ENCODE measurements around the gene KANK2.

Gene KANK2

DNA sequence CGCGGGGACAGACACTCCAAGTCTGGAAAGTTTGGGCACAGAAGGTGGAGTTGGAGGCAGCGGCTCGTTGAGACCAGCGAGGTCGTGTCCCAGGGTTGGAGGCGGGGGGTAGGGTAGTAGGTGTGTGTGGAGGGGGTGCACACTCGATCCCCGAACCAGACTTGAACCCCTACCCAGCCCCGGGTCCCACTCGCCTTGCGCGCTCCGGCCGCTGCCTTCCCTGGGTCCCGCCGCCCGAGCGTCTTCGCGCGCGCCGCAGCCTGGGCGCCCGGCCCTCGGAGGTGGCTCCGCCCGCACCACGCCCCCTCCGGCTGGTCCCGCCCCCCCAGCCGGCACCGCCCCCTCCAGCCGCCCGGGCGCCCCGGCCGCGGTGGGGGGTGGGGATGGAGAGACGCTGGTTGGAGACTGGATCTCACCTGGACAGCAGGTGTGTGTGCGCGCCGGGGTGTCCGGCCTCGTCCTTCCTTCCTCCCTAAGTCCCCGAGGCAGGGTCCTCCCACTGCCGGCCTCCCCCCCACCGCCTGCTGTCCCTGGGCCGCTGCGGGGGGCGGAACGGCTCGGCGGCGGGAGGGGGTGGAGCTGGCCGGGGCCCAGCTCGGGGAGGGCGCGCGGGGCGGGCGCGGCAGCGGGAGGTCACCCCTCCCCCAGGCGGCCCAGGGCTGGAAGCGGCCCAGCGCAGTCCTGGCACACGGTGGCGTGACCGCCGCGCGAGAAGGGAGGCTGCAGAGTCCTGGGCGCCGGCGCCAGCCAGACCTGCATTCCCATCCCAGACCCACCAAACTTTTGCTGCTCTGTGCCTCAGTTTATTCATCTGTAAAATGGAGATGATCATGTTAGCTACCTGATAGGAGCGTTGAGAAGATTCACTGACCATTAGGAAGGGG is at the start of gene KANK2:
Gene KANK2, minus strand, starts transcription at position 255 of the 884 bp plus-strand sequence. CDS start 3,034 bp downstream, outside the sequence.
- in situ Hi-C loops (cut with MboI; ENCODE audit: low sequenced_read_pairs), result no loop called here

DNA sequence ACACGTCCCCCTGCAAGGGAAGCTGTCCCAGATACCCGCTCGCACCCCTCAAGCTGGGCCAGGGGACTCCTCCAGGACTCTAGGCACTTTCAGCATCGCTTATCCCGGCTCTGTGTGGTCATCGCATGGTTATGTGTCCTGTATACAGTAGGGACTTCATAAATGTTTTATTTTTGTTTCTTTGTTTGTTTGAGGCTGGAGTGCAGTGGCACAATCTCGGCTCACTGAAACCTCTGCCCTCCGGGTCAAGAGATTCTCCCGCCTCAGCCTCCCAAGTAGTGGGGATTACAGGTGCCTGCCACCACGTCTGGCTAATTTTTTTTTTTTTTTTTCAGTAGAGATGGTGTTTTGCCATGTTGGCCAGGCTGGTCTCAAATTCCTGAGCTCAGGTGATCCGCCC is 49.6 kb upstream of the KANK2 start:
- in situ Hi-C loops (cut with MboI; ENCODE audit: low sequenced_read_pairs), result no loop called here

DNA sequence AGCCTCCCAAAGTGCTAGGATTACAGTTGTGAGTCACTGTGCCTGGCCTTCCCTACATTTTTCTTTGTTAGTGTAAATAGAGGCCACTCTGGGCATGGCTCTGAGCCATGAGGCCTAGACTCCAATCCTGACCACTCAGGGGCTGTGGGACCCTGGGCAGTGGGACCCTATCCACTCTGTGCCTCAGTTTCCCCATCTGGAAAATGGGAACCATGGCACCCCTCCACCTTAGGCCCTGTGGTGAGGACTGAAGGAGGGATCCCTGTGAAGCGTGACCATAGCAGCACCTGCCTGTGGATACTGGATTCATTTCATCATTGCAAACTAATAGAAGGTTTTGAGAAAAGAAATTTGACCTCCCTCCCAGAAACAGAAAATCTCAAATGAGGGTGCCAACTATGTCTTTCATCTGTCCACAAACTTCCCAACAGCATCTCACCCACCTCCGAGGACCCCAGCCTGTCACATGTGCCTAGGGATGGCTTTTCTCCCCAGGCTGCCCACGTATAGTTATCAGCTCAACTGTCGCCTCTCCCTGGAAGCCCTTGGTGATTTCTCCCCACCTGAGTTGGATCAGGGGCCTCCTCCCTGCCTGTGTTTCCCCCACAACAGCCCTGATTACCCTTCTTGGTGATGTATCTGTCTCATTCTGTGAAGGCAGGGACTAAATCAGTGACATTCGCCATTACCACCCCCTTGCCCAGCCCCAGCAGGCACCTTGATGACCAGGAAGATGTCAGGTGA is 47.7 kb upstream of the KANK2 start:
- in situ Hi-C loops (cut with MboI; ENCODE audit: low sequenced_read_pairs), result no loop called here

DNA sequence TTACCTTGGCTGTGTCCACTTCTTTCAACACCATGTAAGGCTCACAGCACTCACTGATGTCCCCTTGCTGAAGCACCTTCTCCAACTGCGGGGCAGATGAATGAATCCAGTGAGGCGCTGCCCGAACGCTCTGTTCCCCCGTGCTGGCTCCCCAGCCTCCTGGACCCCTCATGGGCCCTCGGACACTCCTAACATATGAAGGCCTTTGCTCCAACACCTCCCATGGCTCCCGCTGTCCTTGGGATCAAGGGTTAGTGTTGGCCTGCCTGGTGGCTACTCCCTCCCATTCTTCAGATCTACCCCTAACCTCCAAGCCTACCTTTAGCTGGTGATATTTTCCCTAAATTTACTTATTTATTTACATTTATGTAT is 46.4 kb upstream of the KANK2 start:
- in situ Hi-C loops (cut with MboI; ENCODE audit: low sequenced_read_pairs), result no loop called here

DNA sequence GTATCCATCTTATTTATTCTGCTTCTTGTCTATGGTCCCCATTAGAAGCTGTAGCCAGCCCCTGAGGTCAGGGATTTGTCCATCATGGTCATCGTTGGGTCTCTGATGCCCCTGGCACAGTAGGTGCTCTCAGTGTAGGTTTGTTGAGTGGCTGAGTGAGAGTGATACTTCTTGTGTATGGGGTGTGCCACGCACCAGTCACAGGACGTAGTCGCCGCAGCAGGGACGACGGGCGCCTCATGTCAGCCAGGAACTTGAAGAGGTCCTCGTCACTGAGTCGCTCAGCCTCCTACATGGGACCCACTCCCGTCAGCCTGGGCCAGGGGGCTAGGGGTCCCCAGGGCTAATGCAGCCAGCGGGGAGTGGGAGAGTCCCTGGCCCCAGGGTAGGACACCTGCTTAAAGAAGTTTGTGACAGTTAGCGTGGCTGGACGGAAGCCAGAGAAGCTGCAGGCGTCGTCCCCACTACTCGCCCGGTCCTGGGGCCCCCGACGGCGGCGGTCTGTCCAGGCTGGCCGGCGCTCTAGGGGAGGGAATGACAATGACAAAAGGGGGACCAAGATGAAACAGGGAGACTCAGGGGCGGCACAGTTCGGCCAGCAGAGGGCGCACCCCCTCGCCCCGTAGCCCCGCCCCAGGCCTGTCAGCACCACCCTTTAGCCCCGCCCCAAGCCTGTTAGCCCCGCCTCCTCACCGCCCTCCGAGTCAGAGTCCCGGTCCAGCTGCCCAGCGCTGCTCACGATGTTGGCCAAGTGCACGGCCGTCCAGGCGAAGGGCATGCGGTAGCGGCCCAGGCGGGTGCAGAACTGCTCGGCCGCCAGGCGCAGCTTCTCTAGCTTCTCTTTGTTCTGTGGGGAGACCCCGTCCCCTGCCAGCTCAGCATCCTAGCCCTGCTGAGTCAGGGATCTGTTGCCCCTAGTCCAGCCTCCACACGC is 45.8 kb upstream of the KANK2 start:
- in situ Hi-C loops (cut with MboI; ENCODE audit: low sequenced_read_pairs), result no loop called here

DNA sequence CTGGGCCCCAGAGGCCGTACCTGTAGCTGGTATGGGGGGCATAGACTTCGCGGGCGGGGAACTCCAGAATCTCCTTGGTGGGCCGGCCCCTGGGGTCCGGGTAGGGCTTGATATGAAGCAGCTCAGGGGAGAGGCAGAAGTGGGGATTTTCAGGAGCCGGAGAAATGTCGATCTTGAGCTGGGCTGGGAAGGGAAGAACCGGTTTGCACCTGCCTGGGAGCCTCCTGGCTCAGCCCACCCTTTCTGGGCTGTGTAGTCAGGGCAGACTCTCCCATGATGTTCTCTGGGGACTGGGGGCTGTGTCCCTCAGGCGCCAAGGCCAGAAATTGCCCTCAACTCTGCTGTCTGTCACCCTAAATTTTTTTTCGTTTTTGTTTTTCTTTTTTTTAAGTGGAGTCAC is 44.7 kb upstream of the KANK2 start:
- in situ Hi-C loops (cut with MboI; ENCODE audit: low sequenced_read_pairs), result no loop called here

DNA sequence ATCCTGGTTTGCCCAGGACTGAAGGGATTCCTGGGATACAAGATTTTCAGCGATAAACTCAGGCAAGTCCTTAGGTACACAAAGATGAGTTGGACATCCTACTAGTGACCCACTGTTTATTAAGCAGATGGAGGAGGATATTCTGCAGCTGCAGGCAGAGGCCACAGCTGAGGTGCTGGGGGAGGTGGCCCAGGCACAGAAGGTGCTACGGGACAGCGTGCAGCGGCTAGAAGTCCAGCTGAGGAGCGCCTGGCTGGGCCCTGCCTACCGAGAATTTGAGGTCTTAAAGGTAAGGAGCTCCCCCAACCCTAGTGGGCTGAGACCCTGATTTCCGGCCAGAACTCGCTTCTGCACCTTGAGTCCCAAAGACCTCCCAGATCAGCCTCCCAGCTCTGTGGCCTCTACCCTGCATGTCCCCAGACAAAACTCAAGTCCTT is 42.7 kb upstream of the KANK2 start:
- in situ Hi-C loops (cut with MboI; ENCODE audit: low sequenced_read_pairs), result no loop called here

DNA sequence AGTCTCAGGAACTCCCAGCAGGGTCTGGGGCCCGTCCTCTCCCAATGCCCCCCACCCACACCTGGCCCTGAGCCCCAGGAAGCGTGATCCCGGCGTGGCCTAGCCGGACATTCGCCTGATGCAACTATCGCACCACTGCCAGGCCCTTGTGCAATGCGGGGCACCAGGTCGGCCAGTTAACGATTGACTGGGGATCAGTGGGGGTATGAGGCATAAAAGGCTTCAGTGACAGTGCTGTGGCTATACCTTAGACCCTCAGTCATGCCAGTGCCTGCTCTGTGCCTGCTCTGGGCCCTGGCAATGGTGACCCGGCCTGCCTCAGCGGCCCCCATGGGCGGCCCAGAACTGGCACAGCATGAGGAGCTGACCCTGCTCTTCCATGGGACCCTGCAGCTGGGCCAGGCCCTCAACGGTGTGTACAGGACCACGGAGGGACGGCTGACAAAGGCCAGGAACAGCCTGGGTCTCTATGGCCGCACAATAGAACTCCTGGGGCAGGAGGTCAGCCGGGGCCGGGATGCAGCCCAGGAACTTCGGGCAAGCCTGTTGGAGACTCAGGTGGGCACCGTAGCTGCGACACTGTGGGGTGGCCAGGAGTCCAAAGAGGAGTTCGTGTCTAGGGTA is 42.1 kb upstream of the KANK2 start, which contains the start of gene ANGPTL8:
Gene ANGPTL8, plus strand, starts transcription at position 243 of the 624 bp plus-strand sequence. Its CDS starts 19 bp downstream, at position 262.
- in situ Hi-C loops (cut with MboI; ENCODE audit: low sequenced_read_pairs), result no loop called here

DNA sequence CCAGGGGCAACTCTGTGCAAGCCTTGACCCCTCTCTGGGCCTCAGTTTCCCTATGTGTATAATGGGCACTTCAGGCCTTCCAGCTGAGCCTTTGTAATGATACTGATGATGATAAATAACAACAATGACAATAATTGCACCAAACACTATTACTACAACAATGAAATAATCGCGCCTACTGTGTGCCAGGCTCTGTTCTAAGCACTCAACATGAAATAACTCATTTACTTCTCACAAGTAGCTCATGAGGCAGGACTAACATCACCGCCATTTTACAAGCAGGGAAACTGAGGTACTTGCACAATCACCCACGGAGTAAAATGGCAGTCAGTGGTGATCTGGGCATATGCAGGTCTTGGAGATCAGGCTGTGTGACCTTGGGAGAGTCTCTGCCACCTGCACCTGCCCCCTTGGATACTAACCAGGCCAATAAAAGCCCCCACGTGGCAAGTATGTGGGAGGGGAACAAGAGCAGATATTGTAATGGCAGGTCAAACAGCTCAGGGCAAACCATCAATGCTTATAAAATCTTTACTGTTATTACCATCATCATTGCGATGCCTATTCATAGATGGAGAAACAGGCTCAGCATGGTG is 41.5 kb upstream of the KANK2 start:
- in situ Hi-C loops (cut with MboI; ENCODE audit: low sequenced_read_pairs), result no loop called here

DNA sequence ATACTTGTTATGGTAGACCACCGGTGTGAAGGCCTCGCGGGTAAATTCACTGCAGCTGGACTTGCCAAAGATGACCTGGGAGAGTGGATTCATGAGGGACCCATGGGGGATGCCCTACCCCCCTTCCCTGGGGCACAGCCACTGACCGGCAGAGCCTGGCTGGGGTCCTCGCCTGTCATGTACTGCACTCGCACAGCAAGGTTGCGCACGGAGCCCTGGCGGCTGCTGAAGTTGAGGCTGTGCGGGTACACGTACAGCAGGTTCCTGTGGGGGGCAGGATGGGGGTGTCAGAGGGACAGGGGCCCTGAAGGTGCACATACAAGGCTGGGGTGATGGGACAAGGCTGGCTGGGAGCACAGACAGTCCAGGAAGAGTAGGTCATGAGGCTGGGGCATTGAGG is 40.7 kb upstream of the KANK2 start:
- in situ Hi-C loops (cut with MboI; ENCODE audit: low sequenced_read_pairs), result no loop called here

DNA sequence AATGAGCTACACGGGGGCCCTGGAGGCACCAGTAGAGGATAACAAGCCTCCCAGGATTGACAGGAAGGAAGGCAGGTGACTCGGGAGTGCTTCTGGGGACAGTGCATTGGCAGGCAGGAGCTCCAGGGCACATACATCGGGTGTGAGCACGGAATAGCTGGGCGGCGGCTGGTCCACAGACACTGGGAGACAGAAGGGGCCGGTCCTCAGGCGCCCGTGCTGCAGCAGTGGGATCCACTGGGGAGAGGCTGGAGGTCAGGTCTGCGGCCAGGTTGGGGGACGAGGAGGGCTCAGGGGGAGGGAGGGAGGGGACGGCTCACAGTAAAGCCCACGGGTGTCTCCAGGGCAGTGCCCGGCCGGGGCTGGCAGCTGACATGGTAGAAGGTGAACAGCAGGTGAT is 40.0 kb upstream of the KANK2 start:
- in situ Hi-C loops (cut with MboI; ENCODE audit: low sequenced_read_pairs), result no loop called here

DNA sequence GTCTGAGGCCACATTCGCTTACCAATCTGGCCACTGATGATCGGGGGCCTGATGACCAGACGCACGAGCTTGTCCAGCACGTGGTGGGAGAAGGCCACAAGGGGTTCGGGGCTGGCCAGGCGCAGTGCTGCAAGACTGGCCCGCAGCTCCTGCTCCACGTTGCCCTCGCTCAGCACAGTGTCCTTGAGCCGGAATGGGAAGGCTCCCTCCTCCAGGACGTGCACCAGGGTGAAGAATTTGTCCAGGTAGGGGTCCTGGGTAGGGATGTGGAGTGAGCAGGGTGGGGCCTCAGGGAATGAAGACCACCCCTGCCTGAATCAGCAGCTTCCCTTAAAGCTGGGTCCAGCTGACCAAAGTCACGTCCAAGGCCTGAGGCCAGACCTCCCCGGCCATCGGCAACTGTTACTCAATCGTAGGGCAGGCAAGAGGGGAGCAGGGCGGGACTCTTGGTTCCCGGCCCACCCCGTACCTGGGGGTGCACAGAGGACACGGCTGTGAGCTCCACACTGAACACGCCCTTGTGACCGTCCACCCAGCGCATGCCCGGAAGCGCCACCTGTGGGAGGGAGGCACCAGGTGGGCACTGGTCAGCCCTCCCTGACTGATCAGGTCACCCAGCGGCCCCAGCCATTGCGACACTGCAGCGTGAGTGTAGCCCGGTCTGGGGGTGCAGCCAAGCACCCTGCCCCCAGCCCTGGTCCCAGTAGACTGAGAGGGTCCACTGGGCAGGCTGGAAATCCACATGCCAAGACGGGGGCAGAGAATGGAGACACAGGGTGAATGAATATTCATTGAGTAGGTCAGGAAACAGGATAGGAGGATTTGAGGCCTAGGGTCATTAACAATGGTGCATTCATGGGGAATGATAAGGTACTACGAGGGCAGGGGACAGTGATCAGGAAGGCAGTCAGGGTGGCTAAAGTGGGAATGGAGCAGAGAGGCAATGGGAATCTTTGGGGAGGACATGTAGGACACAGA is 39.3 kb upstream of the KANK2 start:
- in situ Hi-C loops (cut with MboI; ENCODE audit: low sequenced_read_pairs), result no loop called here

DNA sequence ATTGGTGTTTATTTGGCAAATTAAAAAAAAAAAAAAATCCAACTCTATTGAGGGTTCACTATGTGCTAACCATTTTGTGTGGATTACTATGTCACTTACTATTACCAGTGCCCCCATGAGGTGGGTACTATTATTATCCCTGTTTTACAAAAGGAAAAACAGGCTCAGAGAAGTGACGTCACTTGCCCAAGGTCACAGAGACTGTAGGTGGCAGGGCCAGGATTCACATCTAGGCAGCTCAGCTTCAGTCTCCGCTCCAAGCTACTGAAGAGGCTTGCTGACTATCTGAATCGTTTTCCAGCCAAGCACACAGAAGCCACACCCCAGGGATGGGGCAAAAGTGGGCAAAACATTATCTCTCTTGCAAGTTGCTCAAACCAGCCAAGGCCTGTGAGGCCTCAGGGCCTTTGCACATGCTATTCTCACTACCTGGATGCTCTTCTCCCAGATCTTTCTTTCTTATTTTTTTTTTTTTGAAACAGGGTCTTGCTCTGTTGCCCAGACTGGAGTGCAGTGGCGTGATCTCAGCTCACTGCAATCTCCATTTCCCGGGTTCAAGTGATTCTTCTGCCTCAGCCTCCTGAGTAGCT is 37.2 kb upstream of the KANK2 start:
- in situ Hi-C loops (cut with MboI; ENCODE audit: low sequenced_read_pairs), result no loop called here

DNA sequence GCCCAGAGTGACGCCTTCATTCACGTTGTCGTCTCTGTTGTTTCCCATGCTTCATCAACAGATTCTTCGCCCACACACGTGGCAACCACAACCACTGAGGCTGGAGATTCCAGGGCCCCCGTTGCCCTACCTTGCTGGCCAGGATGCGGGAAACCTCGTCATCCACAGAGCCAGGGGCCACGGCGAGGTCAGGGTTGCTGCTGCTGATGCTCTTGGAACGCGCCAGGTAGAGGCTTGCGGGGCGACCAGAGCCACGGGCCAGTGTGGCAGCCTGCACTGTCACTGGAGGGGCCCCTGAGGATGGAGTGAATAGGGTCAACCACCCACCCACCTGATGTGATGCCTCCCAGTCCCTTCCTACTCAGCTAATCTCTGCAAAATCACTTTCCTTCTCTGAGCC is 35.7 kb upstream of the KANK2 start:
- in situ Hi-C loops (cut with MboI; ENCODE audit: low sequenced_read_pairs), result no loop called here

DNA sequence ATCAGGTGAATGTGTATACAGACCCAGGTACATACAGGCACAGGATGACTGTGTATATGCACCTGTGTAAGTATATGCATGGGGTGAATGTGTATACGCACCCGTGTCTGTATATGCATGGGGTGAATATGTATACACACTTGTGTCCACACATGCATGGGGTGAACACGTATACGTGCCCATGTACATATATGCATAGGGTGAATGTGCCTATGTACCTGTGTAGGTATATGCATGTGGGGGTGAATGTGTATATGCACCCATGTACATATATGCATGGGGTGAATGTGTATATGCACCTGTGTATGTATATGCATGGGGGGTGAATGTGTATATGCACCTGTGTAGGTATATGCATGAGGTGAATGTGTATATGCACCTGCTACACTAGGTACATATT is 35.2 kb upstream of the KANK2 start:
- in situ Hi-C loops (cut with MboI; ENCODE audit: low sequenced_read_pairs), result no loop called here

DNA sequence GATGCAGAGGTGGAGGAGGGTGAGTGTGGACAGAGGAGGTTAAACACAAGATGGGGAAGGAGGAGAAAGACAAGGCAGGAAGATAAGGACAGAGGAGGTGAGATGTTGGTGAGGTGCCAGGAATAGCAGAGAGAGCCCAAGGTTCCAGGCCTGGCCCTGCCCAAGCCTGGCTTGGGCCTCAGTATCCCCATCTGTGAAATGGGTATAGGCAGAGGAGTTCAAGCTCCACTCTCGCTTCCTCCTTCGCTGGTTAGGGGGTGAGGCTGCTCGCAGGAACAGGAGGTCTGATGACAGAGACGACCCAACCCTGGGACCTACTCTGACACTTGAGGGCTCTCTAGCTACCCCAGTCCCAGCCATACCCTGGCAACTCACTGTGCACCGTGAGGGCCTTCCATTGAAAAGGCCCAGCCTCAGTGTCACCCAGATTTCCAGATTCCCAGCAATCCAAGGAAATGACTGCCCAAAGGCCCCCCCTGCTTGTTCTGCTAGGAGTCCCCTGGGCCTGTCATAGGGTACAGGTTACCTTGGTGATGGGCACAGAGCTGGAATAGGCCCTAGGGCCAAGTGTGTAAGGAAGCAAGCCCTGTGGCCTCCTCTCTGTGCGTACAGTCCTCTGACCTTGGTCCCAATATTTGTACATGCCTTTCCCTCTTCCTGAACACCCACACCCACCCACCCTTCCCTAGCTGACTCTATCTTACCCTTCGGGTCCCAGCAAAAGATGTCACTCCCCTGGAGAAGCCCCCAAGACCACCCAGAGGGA is 33.5 kb upstream of the KANK2 start:
- in situ Hi-C loops (cut with MboI; ENCODE audit: low sequenced_read_pairs), result no loop called here

DNA sequence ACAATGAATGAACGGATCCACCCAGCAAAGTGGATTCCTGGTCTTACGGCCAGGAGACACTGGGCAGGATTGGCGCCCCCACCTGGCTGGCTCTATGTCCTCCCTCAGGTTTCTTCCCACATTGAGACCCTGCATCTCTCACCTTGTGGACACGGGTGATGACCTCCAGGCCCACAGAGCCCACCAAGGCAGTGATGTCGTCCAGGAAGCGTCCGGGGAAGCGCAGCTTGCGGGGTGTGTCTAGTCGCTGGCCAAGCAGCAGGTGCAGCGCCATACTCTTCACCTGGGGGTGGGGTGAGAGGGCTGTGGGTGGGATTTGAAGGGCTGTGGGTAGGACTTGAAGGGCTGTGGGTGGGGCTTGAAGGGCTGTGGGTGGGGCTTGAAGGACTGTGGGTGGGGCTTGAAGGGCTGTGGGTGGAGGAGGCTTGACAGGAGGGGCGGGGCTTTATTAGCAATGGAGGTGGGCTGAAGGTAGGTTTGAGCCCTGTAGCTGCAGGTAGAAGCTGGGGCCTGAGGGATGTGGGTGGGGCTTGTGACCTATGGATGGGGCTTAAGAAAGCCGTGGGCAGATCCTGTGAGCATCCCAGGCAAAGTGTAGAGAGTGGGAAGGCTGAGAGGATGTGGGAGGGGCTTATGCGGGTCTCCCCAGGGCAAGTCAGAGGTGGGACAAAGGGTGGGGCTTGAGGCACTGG is 30.0 kb upstream of the KANK2 start:
- in situ Hi-C loops (cut with MboI; ENCODE audit: low sequenced_read_pairs), result no loop called here
